HCEC 1CT (cell line): ENCODE measurements around the gene RBM17.
"Not testable (repeated sequence)": the region's sequence is repeated elsewhere in the genome, so short reads cannot be mapped to it uniquely, and the experiment has no call there.

Experiments used
- DNase-seq: peaks from one replicate; pipeline ENCODE4 v3.0.0-alpha.2; 2017

Gene RBM17

GRCh38 chr10:6058682-6059475 is 30.0 kb upstream of the RBM17 start:
- DNase-seq: no peak

DNA sequence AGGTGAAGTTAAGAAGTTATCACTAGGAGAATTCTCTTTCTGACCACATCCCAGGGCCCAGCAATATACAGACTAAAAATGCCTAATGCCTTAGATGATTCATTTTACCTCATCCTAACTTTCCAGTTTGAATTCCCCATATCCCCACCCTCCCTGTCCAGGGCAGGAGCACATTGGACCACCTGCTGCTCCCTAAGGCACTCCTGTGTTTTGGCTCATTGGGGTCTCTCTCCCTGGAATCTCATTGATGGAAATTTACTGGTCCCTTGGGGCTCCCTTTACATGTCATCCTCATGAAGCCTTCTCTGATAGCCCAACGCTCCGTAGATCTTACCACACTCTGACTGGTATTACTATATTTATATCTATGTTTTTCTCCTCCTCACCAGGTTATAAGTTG is 29.3 kb upstream of the RBM17 start:
- no peak for DNase-seq

- DNase-seq: no peak
These were observed 27.8 kb upstream of the RBM17 start for GRCh38 chr10:6061056-6061455.

DNA sequence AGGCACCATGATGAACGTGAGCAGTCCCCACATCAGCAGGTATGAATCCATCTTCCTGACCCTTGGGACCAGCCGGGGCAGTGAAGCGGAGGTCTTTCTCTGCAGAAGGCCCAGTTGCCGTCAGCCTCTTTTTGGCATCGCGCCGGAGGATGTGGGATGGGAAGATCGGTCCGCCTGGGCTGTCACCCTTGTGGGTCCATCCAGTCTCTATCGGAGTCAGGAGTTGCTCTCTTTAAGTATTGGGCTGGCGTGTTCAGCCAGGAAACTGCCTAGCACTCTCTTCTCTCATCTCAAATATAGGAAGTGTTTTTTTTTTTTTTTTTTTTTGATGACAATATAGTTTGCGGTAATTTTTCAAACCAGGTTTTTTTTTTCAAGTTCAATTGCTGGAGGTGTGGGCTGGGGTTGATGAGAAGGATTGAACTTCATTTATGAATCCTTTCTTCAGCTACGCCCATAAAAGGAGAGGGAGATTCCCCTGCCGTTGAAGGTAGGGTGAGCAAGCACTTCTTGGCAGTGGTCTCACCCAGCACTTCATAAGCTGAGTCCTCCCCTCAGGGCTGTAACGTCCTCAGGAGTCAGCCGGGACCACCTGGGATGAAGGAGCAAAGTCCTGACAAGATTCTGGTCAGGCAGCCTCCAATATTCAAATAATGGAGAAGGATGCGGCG is 26.6 kb upstream of the RBM17 start, which contains the start of gene IL2RA:
IL2RA (minus strand) TSS at position 267 of the 671 bp plus-strand sequence; CDS start at position 51, 216 bp downstream.
- DNase-seq: no peak

DNA sequence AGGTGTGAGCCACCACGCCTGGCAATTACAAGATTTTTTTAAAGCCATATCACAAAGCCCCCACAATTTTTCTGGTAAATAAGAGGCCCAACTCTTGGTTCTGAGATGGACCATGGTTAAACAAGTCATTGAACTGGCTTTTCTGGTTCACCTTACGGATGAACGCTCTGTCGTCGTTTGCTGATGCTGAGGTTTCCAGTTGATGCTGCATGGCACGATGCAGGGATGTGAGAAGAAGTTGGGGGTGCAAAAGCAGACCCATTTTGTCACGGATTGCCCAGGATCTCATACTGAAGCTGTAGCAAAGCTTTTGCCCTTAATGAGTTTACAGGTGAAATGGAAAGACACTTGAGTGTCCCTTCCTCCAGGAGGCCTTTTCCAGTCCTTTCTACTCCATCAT is 24.7 kb upstream of the RBM17 start:
- no peak for DNase-seq

DNA sequence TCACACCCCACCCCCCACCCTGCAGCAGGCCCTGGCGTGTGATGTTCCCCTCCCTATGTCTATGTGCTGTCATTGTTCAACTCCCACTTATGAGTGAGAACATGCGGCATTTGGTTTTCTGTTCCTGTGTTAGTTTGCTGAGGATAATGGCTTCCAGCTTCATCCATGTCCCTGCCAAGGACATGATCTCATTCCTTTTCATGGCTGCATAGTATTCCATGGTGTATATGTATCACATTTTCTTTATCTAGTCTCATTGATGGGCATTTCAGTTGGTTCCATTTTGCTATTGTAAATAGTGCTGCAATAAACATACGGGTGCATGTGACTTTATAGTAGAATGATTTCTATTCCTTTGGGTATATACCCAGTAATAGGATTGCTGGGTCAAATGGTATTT is 24.1 kb upstream of the RBM17 start:
- DNase-seq: not testable (repeated sequence)

DNA sequence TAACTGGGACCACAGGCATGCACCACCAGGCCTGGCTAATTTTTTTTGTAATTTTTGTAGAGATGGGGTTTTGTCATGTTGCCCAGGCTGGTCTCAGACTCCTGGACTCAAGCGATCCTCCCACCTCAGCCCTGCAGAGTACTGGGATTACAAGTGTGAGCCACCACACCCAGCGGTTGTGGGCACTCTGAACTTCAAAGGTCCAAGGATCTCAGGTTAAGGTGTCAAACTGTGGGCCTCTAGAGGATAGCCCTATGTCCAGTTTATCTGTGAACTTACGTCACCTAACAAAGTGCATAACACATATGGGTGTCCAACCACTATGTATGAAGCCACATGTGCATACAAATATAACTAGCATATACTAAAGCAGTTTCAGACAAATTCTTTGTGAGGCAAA is 23.4 kb upstream of the RBM17 start:
- DNase-seq: no peak

DNA sequence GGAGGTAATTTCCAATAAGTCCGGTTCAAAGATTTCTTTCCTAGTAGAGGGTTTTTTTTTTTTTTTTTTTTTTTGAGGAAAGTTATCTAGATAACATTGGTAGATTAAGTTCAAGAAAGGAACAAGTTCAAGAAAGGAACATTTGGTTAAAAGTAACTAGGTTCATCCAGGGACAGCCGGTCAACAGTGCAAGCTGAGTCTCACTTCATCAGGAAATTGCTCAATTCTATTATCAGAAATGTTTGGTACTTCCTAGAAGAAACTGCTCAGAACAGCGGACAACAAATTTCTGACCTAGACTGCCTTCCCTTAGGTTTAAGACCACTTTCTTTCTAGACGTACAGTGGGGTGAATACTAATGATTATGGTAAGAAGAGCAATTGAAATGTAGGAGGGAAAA is 23.0 kb upstream of the RBM17 start:
- DNase-seq: no peak

GRCh38 chr10:6067457-6067856 is 21.4 kb upstream of the RBM17 start:
- DNase-seq: no peak

GRCh38 chr10:6068006-6068405 is 20.8 kb upstream of the RBM17 start:
- DNase-seq: no peak

DNA sequence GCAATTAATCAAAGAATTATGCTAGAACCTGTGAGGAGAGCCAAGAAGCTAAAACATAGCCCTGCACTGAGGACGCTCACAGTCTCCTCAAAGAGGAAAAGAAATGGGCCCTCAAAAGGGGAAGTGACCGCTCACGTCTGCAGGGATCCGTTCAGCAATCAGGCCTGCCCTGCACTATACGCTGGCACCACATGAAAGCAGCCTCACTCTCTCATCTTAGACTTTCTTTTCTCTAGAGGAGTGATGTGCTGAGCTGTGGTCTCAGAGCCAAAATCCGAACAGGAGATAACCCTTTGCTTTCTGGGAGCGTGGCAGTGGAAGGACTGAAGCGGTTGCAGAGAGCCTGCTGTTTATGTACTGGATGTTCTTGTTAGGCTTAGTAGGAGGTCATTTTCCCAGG is 20.4 kb upstream of the RBM17 start:
- no peak for DNase-seq

DNA sequence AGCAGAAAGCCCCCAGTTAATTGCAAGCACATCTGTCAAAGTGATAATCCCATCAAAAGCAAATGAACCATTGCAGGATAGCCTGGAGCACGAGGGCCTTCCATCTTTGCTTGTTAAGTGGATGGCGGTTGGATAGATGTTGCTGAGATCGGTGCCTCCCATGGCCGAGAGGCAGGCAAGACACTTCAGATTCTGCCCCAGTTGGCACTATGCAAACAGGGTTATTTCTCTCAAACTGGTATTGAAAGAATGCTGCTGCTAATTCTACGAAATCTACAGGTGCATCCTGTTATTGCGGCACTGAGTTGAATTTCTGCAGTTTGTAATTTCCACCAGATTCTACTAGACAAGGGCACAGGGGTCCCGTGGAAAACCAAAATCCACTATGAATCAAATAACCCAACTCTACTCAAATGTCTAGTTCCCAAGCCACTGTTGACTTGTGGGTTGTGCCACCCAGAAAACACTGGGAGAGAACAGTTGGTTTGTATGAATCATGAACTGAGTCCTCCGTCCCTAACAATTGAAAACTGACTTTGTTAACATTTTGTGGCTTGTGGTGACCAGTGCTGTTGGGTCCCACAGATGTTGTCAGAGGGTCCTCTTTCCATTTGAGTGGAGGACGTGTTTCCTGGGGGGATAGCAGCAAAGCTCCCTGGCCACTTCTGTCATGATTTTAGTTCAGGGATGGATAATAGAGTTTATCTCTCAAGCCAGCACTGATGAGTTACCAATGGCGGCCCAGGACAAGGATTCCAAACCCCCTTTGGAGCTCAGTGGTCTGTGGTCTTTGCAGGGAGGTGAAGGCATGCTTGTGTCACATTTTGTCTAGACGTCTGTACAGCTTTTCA is 19.5 kb upstream of the RBM17 start:
- no peak for DNase-seq

DNA sequence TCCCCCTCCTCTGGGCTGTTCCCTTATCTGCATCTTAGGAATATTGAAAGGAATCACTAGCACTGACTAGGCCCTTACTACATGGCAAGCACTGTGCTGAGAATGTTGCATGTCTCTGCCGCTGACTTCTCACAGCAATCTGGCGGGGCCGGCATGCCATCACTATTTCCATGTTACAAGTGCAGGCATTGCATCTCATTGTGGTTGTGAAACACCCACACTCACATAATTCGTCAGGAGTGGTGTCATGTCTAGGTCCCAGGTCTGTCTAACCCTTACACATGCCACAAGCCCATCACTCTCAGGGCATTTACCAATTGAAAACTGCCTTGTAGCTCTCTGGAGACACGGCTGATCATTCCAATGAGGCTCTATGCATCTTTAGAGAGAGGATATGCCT is 18.2 kb upstream of the RBM17 start:
- no peak for DNase-seq

DNA sequence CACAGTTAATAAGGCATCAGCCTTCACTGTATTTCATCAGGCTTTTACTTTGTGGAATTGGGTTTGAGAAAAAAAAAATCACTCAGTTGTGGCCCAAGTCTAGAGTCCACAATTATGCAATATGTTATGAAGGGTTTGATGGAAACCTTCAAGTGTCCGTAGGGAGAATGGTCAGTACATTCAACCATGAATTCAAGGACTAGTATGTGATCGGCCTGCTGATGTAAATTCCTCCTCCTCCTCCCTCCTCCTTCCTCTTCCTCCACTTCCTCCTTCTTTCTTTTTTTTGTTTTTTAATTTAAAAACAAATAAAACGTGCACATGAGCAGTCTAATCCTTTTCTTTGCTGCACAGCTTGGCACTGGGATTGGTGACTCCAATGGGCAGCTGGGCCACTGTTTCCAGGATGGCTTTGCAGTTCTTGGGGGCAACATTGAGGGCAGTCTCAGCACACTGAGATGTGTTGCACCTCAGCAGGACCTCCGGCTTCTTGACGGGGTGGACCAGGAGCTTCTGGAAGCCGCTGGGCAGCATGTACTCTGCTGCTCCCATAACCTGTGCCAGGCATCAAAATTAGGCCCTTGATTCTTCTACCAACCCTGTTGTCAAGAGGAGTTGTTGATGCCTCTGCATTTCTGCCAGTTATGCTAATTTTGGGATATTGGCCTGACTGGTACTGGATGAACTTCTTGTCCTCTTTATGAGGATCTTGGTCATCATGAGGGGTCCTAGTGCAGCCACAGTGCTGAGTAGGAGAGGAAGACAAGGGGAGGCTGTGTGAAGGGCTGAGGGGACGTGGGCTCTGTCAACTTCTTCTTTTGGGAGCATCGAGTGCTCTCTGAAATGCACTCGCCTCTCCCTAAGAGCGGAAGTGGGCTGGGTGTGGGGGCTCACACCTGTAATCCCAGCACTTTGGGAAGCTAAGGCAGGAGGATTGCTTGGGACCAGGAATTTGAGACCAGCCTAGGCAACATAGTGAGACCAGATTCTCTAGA is 17.4 kb upstream of the RBM17 start:
- no peak for DNase-seq

- DNase-seq: no peak
These were observed 16.5 kb upstream of the RBM17 start for GRCh38 chr10:6072215-6072934.

- DNase-seq: no peak
These were observed 14.1 kb upstream of the RBM17 start for GRCh38 chr10:6074489-6075301.

DNA sequence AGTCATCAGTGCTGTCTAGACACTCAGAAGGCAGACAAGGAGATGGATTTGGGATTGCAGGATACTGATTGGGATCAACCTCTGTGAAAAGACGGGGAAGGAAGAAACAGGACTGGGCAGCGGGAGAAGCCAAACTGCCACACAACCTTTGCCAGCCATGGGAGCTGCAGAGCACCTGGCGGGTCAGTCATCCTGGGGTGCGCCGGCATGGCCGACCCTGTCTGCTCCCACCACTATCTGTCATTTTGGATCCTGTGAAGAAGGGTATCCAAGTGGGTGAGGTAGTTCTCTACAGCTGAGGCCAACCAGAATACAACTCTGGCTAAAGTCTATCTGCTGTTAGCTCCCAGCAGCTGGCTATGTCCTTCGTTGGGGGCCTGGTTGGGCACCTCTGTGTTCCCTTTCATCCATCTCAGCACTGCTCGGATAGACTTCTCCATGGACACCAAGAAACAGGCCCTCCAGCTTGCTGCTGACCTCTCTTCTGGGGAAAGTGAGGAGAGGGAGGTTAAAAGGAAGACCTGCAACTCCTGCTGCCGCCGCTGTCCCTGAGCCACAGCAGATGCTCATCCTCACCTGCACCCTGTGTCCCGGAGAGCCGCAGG is 11.7 kb upstream of the RBM17 start:
- no peak for DNase-seq

GRCh38 chr10:6079044-6079443 is 9.8 kb upstream of the RBM17 start:
- no peak for DNase-seq

- no peak for DNase-seq
These were observed 8.3 kb upstream of the RBM17 start for GRCh38 chr10:6080417-6080973.
